ENCODE data around the gene ALDH3A2. TPM values are rescaled to one million over a fixed set of nuclear protein-coding genes. Genes with fewer than 3 reads are reported as not detected.
A peak's percentile ranks its signal among the peaks of the same experiment; 100 is the strongest.

The ALDH3A2 gene
- total RNA-seq, 1 donor = 36.7 TPM

DNA sequence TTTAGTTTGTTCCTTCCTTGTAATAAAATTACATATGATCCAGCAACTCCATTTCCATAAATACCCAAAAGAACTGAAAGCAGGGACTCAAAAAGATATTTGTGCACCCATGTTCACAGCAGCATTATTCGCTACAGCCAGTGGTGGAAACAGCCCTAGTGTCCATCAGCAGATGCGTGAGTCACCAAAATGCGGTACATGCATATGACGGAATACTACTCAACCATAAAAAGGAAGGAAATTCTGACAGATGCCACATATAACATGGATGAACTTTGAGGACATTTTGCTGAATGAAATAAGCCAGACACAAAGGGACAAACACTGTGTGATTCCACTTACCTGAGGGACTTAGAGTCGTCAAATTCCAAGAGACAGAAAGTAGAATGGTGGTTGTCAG lies 76.9 kb downstream of the ALDH3A2 start:
- TF ChIP-seq, protein P1, sequence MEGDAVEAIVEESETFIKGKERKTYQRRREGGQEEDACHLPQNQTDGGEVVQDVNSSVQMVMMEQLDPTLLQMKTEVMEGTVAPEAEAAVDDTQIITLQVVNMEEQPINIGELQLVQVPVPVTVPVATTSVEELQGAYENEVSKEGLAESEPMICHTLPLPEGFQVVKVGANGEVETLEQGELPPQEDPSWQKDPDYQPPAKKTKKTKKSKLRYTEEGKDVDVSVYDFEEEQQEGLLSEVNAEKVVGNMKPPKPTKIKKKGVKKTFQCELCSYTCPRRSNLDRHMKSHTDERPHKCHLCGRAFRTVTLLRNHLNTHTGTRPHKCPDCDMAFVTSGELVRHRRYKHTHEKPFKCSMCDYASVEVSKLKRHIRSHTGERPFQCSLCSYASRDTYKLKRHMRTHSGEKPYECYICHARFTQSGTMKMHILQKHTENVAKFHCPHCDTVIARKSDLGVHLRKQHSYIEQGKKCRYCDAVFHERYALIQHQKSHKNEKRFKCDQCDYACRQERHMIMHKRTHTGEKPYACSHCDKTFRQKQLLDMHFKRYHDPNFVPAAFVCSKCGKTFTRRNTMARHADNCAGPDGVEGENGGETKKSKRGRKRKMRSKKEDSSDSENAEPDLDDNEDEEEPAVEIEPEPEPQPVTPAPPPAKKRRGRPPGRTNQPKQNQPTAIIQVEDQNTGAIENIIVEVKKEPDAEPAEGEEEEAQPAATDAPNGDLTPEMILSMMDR (IDR thresholded peaks at IDR 0.05; ENCODE audit: insufficient read depth, low read depth, low read length) = no peak
- H3K4me3 ChIP-seq (ENCODE audit: low read depth, low read length) = no peak overlapping the region
- DNase-seq (ENCODE audit: low read depth) = no peak

DNA sequence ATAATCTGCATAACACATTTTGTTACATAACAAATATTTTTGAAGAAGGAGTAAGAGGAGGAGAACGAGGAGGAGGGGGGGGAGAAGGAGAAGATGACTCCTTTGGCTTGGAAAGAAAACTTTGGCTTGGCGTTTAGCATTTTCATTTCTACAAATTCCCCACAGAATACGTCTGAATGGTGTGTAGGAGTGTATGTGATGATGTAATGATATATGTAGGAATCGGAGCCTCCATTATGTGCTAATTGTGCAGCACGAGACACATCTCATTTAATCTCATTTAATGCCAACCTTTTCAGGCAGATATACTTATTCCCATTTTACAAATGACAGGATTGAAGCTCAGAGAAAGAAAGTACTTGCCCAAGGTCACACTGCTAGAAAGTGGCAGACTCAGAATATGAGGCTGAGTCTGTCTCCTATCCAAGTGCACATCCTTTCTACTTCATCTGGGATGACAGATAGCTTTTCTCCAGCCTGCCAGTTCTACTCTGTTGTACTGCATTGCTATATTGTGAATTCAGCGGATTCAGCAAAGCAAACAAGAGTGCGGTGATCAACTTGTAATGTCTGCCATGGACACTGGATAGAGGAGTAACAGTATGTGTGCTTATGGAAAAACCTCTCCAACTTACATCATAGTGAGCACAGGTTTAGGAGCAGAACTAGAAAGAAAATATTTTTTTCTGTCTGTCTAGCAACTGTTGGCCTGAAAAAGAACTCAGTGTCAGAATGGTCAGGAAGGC lies 78.3 kb downstream of the ALDH3A2 start:
- peak; percentile 38 for DNase-seq (ENCODE audit: low read depth)
- TF ChIP-seq, protein P1 (IDR thresholded peaks at IDR 0.05; ENCODE audit: insufficient read depth, low read depth, low read length) = no peak
- no peak overlapping the region for H3K4me3 ChIP-seq (ENCODE audit: low read depth, low read length)

Small RNA genes within 50 kb of the gene (small RNA-seq; reads per million reads assigned to genes)
- gene NMTRQ-TTG12-1 (not detected), gene RF00322 (not detected)

Other genes starting within 250 kb of the ALDH3A2 start
- 0.64 and 0.86 TPM in 2 replicates for gene RNF112, start 237.5 kb upstream of the ALDH3A2 start, total RNA-seq
- gene SLC47A1, start 114.9 kb upstream of the ALDH3A2 start, total RNA-seq = under 0.01 and 0.86 TPM in 2 replicates
- gene SLC47A2, start 67.8 kb downstream of the ALDH3A2 start, total RNA-seq = not detected in 2 replicates
- not detected in 2 replicates for gene ALDH3A1, start 99.5 kb downstream of the ALDH3A2 start, total RNA-seq
- 16.8 and 21.9 TPM in 2 replicates for gene ULK2, start 219.2 kb downstream of the ALDH3A2 start, total RNA-seq